Measurements from ENCODE around the gene LYZL6.

DNA sequence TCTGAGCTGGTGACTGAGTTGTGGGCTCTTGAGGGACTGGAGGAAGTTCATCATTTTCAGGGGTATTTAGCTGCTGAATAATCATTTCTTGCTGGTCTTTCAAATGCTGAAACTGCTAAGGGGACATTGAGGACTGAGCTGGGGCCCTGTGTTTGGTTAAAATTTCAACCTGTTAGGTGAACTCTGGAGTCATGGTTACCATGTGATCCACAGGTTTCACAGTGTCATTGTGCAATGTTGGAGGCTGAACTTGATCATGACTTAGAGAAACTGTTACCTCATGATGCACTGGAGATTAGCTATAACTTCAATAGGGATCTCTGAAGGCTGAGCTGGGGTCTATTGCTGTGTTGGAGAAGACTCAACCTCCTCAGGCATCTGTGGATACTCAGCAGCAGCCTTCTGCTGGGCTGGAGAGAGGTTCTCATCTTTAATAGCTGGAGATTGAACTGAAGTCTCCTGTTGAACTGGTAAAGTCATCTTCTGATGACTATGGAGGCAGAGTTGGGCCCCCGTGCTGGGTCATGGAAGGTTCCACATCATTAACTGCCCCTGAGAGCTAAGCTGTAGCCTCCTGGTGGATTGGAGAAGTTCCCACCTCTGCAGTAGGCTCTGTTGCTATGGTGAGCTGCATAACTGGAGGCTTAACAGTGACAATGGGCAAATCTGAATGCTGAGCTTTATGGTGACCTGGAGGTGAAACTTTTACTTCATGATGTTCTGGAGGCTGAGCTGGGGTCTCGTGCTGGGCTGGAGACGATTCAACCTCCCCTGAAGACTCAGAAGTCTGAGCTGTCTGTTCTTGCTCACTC is 28.2 kb downstream of the LYZL6 start:
- TF ChIP-seq CTCF (optimal IDR thresholded peaks at IDR 0.05 in 1 of 3, IDR thresholded peaks at IDR 0.05 in 1 of 3, conservative IDR thresholded peaks at IDR 0.05 in 1 of 3; ENCODE audit: extremely low read depth in 1 of 3, insufficient read depth in 2 of 3, low read length in 3 of 3) (no peak), EZH2 (IDR thresholded peaks at IDR 0.05; ENCODE audit: low read length) (no peak)
